ENCODE results near the gene PRDM15. TPM values are rescaled to one million over a fixed set of nuclear protein-coding genes. Genes with fewer than 3 reads are reported as not detected.

PRDM15 gene
- total and polyA plus RNA-seq, 2 donors (not counting 3 experiments of a cell fraction or from before 2014, with no cell fraction given), result 11.8 to 12.9 TPM

- H3K27ac ChIP-seq (ENCODE audit: insufficient read depth, low read depth, low read length), result no peak overlapping the region
- no peak overlapping the region for H3K4me3 ChIP-seq (replicated peaks in 1 of 3; ENCODE audit: insufficient read depth in 1 of 3, low read depth in 1 of 3, low read length in 3 of 3)
- H3K9ac ChIP-seq (replicated peaks; ENCODE audit: extremely low read depth, insufficient read depth, low read length), result no peak overlapping the region
- peaks cover 13 to 46% of the 10 kb centered on the region in 2 experiments for H3K36me3 ChIP-seq (ENCODE audit: control insufficient read depth in 2 of 2, extremely low read depth in 1 of 2, insufficient read depth in 2 of 2, low read length in 2 of 2)
- H2AFZ ChIP-seq (ENCODE audit: low read depth, low read length), result no peak overlapping the region
- ChIA-PET POLR2A (no interaction called here), CTCF (no interaction called here)
- H4K20me1 ChIP-seq (replicated peaks; ENCODE audit: control insufficient read depth, extremely low read depth, insufficient read depth, low read length), result no peaks in the 10 kb centered on the region
- dilution Hi-C loops (cut with MboI; ENCODE audit: extremely low pct_ligation_motif_present, low sequenced_read_pairs), result no loop called here
- no TSS peak for BruUV-seq (replicated peaks)
- H3K27me3 ChIP-seq (ENCODE audit: control insufficient read depth in 2 of 2, insufficient read depth in 2 of 2, low read length in 2 of 2), result no peaks in the 10 kb centered on the region
- no peak for FAIRE-seq
- DNase-seq (ENCODE audit: low read depth, low spot score), result no peak
- TF ChIP-seq MYC (IDR thresholded peaks at IDR 0.05; ENCODE audit: low read depth, low read length), result no peak
- TF ChIP-seq JUN (IDR thresholded peaks at IDR 0.05; ENCODE audit: borderline replicate concordance, insufficient read depth, insufficient read length, low read depth), result no peak
- no peak for TF ChIP-seq FOS (IDR thresholded peaks at IDR 0.05; ENCODE audit: borderline replicate concordance, insufficient read depth, low read length)
- TF ChIP-seq, protein P1, sequence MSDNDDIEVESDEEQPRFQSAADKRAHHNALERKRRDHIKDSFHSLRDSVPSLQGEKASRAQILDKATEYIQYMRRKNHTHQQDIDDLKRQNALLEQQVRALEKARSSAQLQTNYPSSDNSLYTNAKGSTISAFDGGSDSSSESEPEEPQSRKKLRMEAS (IDR thresholded peaks at IDR 0.05; ENCODE audit: insufficient read depth, insufficient read length), result no peak
- TF ChIP-seq CTCF (IDR thresholded peaks at IDR 0.05; ENCODE audit: extremely low read depth in 1 of 2, insufficient read depth in 1 of 2, low read depth in 1 of 2, low read length in 2 of 2), result no peak
- TF ChIP-seq GATA2 (IDR thresholded peaks at IDR 0.05; ENCODE audit: insufficient read depth, insufficient read length, low read depth, low read length), result no peak
- no peak for TF ChIP-seq EZH2 (IDR thresholded peaks at IDR 0.05; ENCODE audit: borderline replicate concordance, low read depth, low read length, severe bottlenecking)
- no peak for TF ChIP-seq POLR2AphosphoS5 (IDR thresholded peaks at IDR 0.05; ENCODE audit: insufficient read depth, low read depth, low read length)
- no peak for TF ChIP-seq POLR2A (IDR thresholded peaks at IDR 0.05; ENCODE audit: low read depth, low read length)
- H3K9me3 ChIP-seq (replicated peaks; ENCODE audit: control insufficient read depth, insufficient read depth, low read length), result no peaks in the 10 kb centered on the region
- no peaks in the 10 kb centered on the region for H3K9me1 ChIP-seq (replicated peaks; ENCODE audit: control insufficient read depth, extremely low read depth, insufficient read depth, low read length)
- no peaks in the 10 kb centered on the region for H3K79me2 ChIP-seq (ENCODE audit: control insufficient read depth, insufficient read depth, low read length)
- intact Hi-C loops (cut with micrococcal nuclease), result no loop called here
- H3K4me2 ChIP-seq (ENCODE audit: insufficient read depth, low read length), result no peak overlapping the region
- no peaks in the 10 kb centered on the region for H3K4me1 ChIP-seq (ENCODE audit: control insufficient read depth, extremely low read depth, insufficient read depth, low read length)
Observed at GRCh38 chr21:41907496-41908258, 28.5 kb upstream of the PRDM15 start.
